Measurements from ENCODE around the gene MYRIP. TPM values are rescaled to one million over a fixed set of nuclear protein-coding genes. Genes with fewer than 3 reads are reported as not detected.

MYRIP gene
- total and polyA plus RNA-seq, 12 donors, result 0.24 to 4.8 (median 1.4) TPM

DNA sequence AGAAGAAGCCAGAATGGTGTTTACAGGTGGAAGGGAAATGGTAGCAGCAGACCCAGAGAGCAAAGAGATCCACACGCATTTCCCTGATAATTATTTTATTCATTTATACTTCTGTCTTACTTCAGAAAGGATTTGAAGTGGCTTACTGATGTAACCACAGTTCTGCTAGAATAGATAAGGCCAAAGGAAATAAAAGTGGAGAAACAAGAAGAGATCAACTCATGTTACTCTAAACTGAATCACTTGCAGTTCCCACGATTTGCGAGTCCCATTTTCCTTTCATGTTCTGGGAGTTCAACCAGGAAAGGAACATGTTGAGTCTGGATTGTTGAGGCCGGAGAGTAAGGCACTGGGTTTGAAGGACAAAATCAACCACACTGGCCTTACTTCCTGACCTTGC lies 151.8 kb downstream of the MYRIP start:
- intact Hi-C loops (cut with DNase I), result no loop called here
- Histone ChIP-seq H3K9me3 (replicated peaks in 1 of 3) (no peaks in the 10 kb centered on the region), H3K27me3 (no peaks in the 10 kb centered on the region), H3K4me3 (no peak overlapping the region), H3K4me1 (replicated peaks in 1 of 2) (peaks cover 0 to 5% of the 10 kb centered on the region in 2 donors), H3K36me3 (replicated peaks in 1 of 2) (no peaks in the 10 kb centered on the region), H3K27ac (peak overlapping the region in 2 of 5 donors; percentile 35 to 76)
- 36 to 57% (median 55%) methylated on average over 4 of the region's 4 CpGs for WGBS, 4 donors
- TF ChIP-seq, protein P1, sequence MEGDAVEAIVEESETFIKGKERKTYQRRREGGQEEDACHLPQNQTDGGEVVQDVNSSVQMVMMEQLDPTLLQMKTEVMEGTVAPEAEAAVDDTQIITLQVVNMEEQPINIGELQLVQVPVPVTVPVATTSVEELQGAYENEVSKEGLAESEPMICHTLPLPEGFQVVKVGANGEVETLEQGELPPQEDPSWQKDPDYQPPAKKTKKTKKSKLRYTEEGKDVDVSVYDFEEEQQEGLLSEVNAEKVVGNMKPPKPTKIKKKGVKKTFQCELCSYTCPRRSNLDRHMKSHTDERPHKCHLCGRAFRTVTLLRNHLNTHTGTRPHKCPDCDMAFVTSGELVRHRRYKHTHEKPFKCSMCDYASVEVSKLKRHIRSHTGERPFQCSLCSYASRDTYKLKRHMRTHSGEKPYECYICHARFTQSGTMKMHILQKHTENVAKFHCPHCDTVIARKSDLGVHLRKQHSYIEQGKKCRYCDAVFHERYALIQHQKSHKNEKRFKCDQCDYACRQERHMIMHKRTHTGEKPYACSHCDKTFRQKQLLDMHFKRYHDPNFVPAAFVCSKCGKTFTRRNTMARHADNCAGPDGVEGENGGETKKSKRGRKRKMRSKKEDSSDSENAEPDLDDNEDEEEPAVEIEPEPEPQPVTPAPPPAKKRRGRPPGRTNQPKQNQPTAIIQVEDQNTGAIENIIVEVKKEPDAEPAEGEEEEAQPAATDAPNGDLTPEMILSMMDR (IDR thresholded peaks at IDR 0.05), result no peak
- TF ChIP-seq POLR2A (IDR thresholded peaks at IDR 0.05), result no peak
- DNase-seq, result no peak

DNA sequence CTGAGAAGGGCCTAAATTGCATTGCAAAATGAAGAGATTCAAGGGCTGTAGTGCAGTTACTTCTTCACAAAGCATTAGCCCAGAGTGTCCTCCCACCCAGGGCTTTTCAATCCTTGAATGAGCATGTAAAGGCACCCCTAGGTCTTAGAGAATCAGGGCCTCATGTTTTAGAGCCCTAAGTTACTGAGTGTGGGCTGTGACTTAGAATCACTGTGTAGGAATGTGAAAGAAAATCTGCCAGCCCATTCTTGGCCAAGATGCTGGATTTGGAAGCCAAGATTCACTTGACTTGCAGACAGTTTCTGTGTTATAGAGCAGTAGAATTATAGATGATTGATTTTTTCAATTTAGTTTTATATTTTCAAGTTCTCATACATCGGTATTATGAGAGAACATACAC lies 153.2 kb downstream of the MYRIP start:
- intact Hi-C loops (cut with DNase I), result no loop called here
- H3K4me3 ChIP-seq, result no peak overlapping the region
- no peaks in the 10 kb centered on the region for H3K9me3 ChIP-seq (replicated peaks in 1 of 3)
- 81 to 89% (median 88%) methylated on average over 1 of the region's 1 CpG for WGBS, 4 donors
- H3K27ac ChIP-seq, result no peak overlapping the region
- DNase-seq, result no peak
- H3K27me3 ChIP-seq, result no peaks in the 10 kb centered on the region
- H3K4me1 ChIP-seq (replicated peaks in 1 of 2), result peaks cover 0 to 5% of the 10 kb centered on the region in 2 donors
- no peaks in the 10 kb centered on the region for H3K36me3 ChIP-seq (replicated peaks in 1 of 2)
- no peak for TF ChIP-seq POLR2A (IDR thresholded peaks at IDR 0.05)
- TF ChIP-seq, protein P1 (IDR thresholded peaks at IDR 0.05), result no peak

DNA sequence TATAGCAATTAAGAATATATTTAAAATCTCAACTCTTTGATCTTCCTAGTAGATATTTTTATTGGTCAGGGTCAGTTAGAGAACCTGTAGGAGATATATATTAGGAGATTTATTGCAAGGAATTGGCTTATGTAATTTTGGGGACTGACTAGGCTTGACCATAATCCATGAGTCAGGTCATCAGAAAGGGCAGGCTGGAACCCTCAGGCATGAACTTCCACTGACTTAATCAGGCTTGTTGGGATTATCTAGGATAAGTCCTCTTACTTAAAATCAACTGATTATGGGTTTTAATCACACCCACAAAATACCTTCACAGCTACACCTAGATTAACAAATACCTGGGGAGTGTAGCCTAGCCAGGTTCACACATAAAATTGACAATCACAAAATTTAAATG lies 156.1 kb downstream of the MYRIP start:
- intact Hi-C loops (cut with DNase I), result no loop called here
- no peak for DNase-seq
- no peak for TF ChIP-seq POLR2A (IDR thresholded peaks at IDR 0.05)
- TF ChIP-seq, protein P1 (IDR thresholded peaks at IDR 0.05), result no peak
- no peaks in the 10 kb centered on the region for H3K9me3 ChIP-seq (replicated peaks in 1 of 3)
- H3K4me3 ChIP-seq, result no peak overlapping the region
- H3K4me1 ChIP-seq (replicated peaks in 1 of 2), result peaks cover 0 to 5% of the 10 kb centered on the region in 2 donors
- H3K36me3 ChIP-seq (replicated peaks in 1 of 2), result no peaks in the 10 kb centered on the region
- no peak overlapping the region for H3K27ac ChIP-seq
- H3K27me3 ChIP-seq, result no peaks in the 10 kb centered on the region

DNA sequence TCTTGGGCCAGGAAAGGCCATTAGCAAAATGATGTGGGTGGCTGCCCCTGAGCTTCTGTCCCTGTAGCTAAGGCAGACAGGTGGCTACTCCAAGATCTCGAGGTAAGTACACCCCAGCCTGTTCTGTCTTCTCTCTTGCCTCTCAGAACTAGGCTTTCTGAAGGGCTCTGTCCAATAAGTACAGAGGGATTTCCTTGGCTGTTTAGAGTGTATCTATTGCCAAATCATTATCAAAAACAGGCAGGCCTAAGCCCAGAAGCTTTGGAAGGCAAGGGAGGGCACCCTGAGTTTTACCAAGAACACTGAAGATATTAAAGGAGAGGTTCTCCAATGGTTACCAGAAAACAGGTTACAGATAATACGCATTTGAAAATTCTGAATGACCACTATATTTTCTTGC lies 156.6 kb downstream of the MYRIP start:
- Histone ChIP-seq H3K9me3 (replicated peaks in 1 of 3) (no peaks in the 10 kb centered on the region), H3K4me3 (no peak overlapping the region), H3K27ac (no peak overlapping the region), H3K4me1 (replicated peaks in 1 of 2) (peaks cover 0 to 5% of the 10 kb centered on the region in 2 donors), H3K27me3 (no peaks in the 10 kb centered on the region), H3K36me3 (replicated peaks in 1 of 2) (no peaks in the 10 kb centered on the region)
- TF ChIP-seq, protein P1 (IDR thresholded peaks at IDR 0.05), result no peak
- TF ChIP-seq POLR2A (IDR thresholded peaks at IDR 0.05), result no peak
- WGBS, 4 donors, result 63 to 79% (median 73%) methylated on average over 2 of the region's 2 CpGs
- intact Hi-C loops (cut with DNase I), result no loop called here
- no peak for DNase-seq

All from adrenal gland (tissue), 12 donors.